ENCODE data around the gene SSPN.

Gene SSPN

DNA sequence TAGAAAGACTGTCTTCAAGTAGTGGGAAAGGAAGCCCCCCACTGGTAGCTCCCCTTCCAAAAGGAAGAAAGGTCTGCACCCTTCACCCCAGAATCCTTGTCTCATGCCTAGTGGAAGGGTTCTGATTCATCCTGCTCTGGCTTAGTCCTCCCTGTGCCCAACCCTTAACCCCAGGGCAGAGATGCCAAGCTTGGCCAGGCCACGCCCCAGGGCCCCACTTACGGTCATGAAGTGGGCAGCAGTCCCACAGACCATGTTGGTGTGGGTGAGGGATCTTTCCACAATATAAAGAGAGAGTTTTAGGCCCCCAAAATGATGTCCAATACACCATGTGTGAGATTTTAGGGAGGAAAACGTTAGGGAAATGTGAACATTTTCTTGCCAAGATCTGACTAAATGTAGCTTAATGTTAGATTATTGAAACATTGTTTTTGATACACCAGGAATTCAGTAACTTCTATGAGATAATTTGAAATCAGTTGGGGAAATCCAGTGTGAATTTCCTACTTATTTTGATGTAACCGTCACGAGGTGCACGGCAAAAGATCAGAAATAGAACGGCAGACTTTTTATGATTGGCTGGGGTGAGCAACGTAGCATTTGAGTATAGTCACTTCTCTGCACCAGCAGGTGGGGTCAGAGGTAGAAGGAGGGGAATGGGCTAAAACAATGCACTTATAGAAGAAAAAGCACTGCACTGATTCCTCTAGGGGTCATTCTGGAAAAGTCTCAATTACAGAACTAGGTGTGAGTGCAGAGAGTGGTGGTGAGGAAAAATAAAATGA lies 8.2 kb upstream of the SSPN start:
- DNase-seq, result no peak

DNA sequence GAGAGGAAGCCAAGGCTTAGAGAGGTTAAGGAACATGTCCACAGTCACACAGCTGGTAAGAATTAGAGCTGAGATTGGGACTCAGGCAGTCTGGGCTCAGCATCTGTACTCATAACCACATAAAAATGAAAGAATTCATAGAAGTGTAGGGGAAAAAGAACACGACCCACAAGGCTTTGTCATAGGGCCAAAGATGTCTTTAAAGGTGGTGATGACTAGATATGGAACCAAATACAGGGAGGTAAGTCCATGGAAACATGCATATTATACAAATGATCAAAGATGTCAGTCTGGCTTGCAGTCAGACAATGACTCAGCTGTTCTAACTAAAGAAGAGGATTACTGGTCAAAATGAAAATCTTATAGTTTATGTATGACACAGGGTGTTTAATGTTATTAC lies 7.2 kb upstream of the SSPN start:
- no peak for DNase-seq

DNA sequence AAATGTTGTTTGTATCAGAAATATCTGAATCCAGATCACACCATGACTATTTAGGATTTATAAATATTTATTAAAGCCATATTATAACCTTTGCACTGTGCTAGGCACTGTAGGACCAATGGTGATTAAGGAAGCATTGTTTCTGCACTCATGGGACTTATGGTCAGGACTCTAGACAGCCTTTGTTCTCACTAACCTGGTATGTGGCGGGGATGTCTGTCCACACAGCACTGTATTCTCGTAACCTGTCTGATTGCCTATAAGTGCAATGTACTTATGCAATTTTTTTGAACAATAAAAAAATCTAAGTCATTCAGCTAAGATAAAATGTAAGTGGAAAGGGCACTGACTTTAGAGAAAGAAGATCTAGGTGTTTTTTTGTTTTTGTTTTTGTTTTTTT lies 6.7 kb upstream of the SSPN start:
- no peak for DNase-seq

DNA sequence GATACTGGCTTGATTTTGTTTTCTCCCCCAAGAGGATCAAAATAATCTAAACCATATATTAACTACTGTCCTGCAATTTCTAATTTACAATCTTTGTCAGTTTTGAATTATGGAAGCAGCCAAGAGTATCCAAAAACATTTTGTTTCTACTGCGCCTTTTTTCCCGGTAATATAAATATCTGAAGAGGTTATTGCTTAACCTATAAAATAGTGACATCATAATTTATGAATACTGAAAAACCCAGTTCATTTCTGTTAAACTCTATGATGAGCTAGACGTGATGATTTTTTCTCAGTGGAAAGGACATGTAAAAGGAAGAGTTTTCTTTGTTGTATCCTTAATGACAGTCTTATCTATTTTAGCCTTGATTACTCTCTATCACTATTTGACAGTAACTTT lies 3.2 kb upstream of the SSPN start:
- no peak for DNase-seq

DNA sequence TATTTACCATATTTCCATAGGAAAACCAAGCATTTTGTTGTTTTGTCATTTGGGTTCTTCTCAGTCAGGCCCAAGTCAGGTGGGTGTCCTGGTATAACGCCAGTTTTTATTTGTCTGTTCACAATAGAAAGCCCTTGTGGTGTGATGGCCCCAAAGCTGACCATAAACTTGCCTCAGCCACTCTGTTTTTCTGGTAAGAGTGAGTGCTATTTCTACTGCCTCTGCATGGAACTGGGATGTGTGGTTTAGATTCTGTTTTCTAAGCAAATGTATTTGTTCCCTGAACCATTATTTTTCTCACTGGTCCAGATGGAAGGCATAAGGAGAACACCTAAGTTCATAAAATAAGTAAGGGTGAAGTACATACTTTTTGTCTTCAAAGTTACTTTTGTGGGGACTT lies 1.8 kb upstream of the SSPN start:
- no peak for DNase-seq

DNA sequence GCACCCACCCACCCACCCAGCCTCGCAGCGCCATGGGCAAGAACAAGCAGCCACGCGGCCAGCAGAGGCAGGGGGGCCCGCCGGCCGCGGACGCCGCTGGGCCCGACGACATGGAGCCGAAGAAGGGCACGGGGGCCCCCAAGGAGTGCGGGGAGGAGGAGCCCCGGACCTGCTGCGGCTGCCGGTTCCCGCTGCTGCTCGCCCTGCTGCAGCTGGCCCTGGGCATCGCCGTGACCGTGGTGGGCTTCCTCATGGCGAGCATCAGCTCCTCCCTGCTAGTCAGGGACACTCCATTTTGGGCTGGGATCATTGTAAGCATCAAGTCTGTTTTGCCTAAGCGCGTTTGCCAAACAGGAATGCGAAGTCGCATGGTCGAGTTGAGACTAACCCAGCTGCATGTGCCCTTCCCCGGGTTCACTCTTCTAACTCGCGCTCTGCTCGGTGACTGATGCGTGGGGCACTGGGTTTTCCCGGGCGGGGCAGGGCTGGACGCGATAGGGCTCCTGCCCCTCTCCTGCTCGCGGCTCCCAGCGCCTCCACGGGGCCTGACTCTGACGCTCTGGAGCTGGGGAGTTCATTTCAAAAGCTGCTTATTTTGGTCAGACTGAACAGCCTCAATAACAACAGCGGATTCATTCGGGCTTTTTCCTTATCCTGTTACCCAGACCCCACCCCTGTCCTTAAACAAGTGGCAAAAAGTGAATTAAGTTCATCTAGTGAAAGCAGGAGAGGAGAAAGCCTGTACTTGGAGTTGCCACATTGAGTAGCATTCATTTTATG lies 458 bp downstream of the SSPN start:
- DNase-seq, result no peak

DNA sequence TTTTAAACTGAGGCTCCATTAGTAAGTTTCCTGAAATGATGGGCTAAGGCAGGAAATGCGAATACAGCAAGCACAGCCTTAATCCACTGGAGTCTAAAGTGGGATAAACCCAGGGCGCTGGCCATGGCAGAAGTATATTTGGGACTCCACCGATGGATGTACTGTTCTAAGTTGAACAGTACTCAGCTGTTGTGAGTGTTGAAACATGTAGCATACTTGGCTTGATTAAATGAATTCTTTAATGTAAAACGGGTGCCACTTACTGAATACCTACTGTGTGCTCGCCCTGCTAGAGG lies 996 bp downstream of the SSPN start:
- no peak for DNase-seq

DNA sequence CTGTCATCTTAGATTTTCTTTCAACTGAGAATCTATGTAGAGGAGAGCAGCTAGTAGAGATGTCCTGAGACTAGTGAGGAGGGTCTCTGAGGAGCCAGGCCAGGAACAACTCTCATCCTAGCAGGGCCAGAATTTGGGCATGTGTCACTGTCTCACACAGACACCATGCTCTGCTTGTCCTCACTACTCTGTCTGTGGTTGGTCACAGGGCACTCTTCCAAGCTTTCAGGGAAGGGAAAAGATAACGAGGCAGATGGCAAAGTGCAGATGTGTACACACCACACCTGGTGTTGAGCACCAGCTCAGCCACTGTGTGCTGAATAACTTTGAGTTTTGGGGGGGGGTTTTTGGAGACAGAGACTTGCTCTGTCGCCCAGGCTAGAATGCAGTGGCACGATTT lies 2.5 kb downstream of the SSPN start:
- no peak for DNase-seq

DNA sequence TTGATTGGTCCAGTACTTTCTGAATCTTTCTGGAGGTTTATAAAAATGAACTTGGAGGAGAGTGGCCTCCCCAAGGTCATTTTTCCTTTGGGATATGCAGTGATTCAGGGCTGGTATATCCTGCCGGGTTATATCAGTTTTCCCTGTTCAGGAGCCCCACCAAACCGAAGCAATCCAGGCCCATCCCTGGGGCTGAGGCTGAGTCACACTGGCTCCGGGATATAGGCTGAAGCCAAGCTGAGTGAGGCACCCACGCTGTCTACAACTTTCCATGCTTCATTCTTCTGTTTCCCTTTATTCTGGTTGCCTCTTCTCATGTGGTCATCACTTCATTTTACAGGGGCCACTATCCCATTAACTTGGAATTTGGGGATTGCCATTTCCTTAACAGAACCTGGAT lies 3.4 kb downstream of the SSPN start:
- no peak for DNase-seq

DNA sequence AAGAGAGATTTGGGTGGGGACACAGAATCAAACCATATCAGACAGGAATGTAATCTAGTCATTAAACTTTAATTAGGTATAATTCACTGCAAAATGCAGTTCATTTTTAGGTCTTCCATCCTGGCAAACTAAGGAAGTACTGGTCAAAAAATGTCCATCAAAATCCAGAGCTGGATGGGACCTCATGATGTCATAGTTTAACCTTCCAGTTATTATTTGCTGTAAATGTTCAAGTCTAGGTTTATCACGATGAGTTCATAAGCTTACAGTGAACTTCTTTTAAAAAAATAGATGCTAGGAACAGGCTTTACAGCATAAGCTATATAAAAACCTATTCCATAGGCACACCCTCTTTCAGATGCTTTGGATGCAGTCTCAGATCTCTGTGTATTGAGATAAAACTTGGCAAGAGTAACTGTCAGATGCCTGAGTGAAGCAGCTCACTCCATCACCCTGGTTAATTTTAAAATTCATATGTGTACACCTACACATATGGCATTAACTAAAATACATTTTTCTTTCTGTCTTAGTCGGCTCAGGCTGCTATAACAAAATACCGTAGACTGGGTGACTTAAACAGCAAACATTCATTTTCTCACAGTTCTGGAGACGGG lies 7.9 kb downstream of the SSPN start:
- no peak for DNase-seq

DNA sequence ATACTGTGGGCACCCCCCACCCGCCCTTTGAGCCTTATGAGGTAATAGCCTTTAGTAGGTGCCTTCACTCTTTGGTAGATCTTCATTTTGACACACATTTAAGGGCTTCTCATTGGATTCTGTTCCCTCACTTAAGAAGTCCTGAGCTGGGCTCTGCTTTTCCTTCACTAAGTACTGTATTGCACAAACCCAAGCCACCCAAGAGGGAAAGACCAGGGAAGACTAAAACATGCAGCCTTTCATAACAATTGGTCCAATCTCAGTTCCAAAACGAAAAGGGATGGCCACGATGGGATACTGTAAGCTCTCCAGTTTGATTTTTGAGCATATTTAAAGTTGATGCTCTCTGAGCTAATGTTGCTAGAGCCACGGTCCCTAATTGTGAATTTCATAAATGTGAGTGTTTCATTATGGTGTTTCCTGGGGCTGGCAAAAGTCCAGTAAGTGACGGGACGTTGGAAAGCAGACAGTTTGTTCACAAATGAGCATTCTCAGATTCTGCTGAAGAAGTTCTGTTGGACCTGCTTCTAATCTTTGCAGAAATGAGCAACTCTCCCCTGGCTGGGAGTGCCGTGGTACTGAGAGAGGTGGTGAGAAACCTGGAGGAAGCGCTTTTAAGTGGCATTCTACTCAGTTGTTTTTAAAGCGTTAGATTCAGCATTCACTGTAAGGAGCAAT lies 9.4 kb downstream of the SSPN start:
- no peak for DNase-seq

DNA sequence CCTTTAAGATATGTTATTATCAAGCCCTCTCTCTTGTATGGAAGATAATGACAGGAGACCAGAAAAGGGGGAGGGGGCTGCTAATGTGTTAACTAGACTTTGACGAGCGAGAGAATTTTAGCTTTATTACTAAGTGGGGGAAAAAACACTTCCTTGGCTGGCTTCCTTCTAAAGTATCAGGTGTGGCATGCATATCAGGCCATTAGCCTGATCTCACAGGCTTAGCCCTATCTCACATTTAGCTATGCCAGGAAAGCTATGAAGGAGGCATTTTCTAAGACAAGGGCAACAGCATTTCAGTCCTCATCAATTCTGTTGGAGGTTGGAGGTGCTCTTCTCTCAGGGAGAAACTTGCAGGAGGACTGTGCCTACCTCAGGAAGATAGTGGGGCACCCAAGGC lies 9.9 kb downstream of the SSPN start:
- DNase-seq, result no peak

DNA sequence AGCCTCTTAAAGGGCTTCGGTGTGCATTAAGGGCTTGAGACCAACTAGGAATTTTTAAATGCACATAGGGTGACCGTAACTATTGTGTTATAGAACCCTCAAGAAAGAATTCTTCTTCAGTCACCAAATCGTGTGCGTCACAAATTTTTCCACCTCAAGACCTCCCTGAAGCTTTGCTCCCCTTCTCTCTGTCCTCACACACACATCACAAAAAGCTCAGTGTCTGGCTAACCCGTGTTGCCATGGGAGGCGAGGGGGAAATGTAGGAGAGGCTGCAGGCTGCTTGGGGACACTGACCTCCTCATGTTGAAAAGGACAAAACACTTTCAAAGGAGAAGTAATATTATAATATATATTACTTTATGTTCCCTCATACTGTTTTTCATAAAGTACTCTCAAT lies 10.6 kb downstream of the SSPN start:
- DNase-seq, result no peak

DNA sequence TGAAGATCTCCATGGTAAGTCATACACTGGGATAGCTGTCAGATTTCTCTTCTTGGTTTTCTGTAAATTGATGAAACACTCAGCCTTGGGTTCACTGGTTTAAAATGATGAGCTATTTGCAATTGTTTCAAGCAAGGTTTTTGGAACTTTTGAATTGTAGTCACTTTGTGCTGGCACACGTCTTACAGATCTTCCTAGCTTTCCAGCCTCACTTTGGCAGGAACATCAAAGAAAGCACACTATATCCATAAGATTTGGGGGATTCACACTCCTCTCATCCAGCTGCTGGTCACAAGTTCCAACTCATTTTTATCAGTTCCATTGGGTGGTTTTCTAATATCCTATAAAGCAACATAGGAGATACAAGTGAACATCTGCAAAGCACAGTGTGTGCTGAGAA lies 16.0 kb downstream of the SSPN start:
- DNase-seq, result no peak

DNA sequence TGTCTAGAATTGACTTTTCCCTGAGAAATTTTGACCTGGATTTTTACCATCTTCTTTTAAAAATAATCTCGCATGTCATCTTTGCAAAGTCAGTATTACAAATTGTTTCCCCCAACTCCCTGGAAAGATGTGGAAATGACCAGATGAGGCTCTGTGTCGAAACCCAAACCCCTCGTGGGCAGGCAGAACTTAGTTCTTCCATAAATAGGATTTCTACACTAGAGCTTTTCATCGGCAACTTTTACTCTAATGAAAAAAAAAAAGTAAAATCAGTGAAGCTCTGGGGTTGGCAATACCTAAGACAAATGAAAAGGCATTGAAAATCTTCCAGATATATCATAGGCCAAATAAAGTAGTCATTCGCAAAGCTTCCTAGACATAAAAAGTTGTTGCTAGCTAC lies 17.0 kb downstream of the SSPN start:
- no peak for DNase-seq

DNA sequence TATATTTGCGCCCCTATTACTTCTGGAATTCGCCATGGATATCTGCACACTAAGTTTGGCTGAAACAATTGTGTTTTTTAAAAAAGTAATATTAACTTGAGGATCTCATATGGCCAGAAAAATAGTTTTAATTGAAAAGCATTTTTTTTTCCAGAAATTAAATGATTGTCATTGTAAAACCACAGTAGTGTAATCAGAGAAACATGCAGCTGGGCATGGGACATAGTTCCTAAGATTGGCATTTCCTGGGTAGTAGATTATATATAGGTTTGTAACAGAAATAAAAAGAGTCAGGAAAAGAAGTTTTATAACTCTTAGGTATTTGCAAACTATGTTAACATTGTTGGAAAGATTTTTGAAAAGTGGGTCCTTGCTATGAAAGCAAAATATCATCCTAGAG lies 17.6 kb downstream of the SSPN start:
- DNase-seq, result no peak

DNA sequence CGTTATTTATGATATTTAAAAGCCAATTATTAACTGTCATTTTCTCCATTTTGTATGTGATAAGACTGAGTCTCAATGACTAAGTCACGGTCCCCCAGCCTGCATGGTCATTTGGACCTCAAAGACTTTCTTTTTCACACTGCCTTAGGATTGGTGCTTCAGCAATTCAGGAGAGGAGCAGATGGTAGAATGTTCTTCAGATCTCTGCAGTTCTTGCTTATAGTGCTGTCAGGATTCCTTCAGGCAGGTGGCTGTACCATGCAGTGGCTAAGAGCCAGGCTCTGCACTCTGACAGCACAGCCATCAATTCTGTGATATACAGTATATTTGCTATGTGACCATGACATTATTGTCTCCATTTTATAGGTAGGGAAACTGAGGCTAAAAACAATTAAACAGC lies 18.7 kb downstream of the SSPN start:
- no peak for DNase-seq

DNA sequence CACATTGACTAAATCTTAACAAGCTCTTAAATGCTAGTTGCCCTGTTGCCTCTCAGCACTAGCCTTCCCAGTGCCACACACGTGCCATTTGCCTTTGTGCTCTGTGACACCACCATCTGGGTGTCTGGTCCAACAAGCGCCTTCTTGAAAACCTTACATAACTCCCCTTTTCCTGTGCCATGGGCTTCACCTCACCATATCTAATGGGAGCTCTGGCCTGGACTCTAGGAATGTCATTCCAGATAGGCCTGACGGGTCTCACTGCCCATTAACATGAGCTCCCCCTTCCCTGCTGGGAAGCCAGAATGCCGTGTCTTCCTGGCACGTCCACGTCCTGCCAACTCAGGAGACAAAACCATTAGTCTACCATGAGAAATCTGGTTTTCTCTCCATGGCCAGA lies 24.4 kb downstream of the SSPN start:
- DNase-seq, result no peak

DNA sequence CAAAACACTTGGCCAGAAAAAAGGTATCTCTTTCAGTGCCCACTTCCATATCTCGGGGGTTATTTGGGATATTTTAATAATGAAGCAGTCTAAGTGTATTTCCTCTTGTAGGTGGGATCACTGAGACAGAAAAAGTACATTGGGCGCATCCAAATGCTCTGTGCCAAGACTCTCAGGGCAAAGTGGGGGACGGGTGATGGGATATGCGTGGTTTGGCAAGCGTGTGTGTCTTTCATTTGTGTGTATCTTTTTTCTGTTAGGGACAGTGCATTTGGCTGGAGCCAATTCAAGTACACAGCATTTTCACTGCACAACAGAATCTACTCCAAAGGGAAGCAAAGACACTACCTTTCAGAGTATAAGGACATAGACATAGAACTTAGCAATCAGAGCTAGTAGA lies 29.3 kb downstream of the SSPN start:
- no peak for DNase-seq

DNA sequence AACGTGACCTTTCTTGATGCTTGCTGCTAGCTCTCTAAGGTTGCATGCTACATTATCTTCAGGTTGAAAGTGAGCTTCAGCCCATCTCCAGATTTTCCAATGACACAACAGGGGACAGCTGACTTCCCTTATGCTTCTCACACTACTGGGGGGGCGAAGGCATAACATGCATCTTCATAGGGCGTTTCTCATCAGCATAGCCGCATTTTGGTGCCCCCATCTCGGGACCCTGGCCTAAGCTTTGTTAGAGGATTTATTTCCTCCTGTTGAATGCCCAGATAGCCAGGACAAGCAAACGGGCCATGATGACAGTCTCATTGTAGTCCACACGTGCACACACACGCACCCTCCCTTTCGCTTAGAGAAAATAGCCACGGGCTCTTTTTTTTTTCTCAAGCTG lies 30.7 kb downstream of the SSPN start:
- DNase-seq, result no peak

DNA sequence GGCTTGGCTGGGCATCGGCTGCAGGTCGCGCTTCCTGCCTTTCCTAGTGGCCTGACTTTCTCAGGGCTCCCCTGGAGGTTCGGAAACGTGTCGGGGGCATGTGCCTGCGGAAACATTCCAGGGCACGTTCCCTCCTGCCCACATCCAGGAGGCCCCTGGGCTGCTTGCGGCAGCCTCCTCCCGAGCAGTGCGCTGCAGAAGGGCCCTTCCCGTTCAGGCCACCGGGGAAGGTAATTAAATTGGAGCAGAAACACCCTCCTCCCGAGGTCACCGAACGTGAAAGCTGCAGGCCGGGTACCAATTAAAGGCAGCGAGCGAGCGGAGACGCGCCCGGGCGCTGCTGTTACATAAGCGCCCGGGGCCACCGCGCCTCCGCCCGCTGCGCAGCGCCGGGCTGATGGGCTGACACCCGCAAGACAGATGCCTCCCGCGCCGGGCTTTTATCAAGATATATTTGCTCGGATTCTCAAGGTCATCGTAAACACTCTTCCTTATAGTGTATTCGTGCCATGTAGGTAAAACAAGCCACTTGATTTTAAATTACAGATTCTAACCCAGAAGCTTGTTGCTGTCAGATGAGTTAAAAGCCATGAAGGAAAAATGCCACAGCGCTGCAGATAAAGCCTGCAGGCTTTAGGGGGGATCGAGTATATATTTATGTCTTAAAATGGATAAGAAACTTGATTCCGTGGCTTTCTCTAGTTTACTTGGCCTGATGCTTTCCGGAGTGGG lies 31.4 kb downstream of the SSPN start:
- DNase-seq, result peak; percentile 40

DNA sequence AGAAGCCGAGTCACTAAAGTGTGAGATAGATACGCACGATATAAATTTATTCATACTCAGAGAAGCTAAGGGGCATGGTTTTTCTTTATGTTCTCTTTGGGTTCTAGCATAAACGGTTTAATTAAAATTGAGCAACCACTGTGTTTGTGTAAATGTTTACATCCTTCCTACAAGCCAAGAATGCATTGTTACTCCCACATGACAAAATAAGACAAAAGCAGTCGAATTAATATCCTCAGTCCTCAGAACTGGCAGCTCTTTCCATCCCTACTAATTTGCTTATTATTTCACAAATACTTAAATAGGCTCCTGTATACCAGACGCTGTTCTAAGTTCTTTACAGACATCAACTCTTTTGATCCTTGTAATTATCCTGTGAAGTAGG lies 32.0 kb downstream of the SSPN start:
- no peak for DNase-seq

DNA sequence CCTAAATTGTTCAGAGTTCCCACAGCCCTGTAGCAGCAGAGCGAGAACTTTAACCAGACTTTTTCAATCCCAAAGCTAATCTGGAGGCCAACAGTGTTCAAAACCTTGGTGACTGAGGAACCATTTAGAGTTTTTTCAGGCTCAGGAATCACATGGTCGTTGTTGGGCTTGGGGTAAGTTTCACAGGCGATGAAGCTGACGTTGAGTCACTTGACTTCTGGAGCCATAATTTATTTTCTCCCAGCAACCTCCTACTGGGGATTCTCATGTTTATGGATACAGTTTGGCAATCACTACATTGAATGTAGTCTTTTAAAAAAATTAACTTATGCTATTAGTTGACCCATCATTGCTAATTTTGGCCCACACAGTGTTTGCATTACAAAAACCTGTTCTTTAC lies 34.5 kb downstream of the SSPN start:
- no peak for DNase-seq

Measured in NCI-H748 treated with DMSO at 0.1 percent for 48 hours (cell line).